Middle frontal gyrus (tissue), 1 donor: ENCODE data around the gene GNAS.

Experiments
- DNase-seq: peaks from one replicate; pipeline ENCODE4 v3.0.0-alpha.2; 2015; ENCODE audit warnings: low spot score; ENCODE audit errors: extremely low spot score

The GNAS gene

DNA sequence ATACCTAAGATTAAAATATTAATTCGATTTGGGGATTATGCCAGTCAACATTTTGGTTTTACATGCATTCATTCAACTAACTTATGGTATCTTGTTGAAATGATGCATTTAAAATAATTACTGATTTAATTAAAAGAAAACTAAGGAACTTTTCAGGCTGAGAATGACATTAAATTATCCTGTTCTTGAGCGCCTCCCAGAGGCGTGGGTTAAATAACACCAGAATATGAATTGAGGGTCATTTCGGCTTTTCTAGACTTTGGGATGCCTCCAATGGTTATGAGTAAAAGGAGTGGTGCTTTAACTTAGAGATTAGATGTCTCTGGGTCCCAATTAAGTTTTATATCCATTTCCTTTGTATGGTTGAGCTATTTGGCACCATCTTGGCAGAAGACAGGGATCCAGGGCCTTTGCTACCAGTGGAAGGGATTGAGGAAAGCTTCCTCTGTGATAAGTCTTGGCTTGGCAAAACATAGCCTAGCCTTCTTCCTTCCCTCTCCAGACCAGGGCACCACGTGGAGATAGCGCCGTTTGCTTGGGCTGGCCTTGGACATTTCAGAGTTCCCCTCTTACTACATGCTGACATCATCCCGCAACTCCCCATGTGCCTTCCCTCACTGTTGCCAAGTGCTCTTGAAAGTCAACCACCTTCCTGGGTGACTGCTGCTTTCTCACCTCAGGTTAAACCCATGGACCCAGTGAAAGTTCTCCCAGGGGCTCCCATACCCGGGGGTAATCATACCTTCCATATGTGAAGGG is 28.7 kb downstream of the GNAS start:
- no peak for DNase-seq

DNA sequence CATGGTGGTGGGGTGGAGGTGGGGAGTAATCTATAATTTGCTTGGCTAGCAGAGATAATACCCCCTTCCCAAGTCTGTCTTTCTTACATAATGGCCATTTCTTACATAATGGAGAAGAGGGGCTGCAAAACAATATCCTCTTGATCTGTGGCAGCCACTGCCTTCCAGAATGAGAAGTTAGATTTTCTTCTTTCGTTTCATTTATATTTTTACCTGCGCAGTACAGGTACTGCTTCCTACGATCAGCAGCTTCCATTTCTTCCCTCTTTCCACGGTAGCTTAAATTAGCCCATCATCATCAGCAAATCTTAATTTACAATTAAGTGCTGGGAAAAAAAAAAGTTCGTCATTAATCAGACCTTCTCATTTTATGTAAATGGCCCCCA is 30.2 kb downstream of the GNAS start:
- DNase-seq, result no peak

DNA sequence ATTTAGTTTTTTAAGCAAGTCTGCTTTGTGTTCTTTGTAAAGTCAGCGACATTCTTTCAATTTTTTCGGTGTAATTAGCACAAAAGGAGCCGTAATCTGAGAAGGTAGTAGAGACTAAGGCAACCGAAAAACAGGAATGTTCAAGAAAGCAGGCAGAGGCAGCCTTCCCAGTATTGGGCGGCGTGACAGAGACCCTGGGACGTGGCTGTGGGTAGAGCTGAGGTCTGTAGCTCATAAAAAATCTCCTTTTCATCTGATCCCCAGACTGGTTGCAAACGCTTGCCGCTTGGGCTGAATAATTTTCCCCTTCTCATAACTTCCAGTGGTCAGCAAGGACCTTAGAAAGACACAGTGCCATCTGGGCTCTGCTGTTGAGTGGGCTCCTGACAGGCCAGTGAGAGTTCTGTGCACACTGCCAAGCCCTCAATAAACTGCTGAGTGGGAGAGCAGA is 30.8 kb downstream of the GNAS start:
- no peak for DNase-seq

DNA sequence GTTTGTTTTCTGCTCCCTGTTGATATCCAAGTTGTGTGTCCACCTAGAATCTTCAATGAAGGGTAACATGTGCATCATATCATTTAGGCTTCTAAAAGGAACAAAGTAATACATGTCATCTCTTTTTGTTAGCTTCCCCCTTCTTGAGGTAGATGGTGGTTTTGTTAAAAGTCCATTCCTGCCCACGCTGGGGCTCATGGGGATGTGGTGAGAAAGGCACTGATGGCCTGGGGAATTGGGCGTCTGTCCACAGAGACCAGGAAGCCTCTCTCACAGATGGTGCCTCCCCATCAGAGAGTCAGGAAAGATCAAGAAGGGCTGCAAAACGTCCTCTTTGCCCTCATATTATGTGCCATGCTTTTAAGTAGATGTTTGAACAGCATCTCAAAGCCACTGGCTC is 32.5 kb downstream of the GNAS start:
- DNase-seq, result no peak

DNA sequence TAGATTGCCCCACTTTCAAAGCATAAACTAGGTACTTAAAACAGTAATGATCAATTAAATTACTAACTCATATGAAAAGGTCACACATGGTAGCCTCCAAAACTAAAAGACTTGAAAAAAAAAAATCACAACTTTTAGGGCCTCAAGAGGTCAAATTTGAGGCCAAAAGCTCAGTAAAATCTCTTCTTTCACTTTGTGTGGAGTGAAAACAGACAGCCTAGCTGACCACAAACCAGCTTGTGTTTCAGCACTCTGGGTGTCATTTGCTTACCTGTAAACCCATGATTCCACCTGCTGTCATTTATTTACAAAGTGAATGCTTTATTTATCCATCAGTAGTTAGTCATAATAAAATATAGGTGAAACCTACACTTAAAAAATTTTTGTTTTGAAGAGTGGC is 34.0 kb downstream of the GNAS start:
- DNase-seq, result no peak

DNA sequence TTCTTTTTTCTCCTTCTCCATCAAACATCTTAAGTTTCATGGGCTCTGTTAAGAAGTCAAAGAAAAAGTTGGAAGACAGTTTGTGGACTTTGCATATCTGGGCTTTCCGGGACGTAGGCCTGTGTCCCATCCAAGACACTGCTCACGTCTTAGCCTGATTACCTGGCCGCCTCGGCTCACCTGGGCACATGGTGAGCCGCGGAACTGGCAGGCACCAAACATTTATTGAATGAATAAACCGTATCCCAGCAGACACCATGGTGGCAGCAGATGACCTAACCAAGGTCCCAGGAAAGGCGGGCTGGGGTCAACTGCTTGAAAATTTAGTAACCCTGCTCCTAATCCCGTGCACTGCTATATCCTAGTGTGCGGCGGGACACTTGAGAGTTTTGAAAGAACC is 35.6 kb downstream of the GNAS start:
- no peak for DNase-seq

DNA sequence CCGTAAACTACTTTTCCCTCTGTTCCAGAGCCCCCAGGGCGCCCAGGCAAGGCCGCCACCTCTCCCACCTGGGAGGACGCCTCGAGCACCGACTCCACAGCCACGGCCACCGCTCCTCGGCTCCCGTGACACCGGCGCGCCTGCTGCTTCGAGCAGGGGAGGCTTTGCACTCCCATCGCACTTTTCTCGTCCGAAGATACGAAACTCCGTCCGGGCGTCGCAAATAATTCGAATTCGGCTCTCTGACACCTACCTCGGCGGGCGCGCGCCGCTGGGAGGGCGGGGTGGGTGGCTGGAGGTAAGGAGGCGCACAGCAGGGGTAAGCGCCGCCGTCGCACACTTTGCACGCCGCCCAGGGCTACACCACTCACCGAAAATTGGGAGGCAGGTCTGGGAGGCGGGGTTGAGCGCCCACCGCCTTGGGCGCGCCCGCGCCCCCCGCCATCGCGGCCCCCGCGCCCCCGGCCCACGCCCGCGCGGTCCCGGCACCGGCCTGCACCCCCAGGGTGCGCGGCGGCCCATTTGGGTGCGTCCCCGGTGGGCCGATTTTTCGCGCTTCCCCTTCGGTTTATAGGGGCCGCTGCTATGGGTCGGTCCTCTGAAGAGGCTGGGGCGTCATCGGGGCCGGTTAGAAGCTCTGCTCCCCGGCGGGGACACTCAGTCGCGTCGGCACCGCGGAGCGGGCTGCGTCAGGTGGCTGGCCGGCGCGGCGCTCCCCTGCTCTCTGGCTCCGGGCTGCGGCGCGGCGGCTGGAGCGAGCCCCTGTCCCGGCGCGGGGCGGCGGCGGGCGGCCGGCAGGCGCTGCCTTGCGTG is 36.2 kb downstream of the GNAS start:
- no peak for DNase-seq

DNA sequence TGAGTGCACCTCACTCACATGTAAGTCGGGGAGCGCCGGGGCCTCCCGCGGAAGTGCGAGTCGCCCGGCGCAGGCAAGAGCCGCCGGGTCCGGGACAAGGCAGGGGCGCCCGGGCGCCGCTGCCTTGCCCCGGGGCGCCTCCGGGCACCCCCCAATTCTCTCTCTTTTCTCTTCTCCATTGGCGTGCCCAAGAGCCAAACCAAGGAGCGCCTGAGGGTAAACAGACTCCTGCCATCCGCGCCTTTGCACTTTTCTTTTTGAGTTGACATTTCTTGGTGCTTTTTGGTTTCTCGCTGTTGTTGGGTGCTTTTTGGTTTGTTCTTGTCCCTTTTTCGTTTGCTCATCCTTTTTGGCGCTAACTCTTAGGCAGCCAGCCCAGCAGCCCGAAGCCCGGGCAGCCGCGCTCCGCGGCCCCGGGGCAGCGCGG is 36.8 kb downstream of the GNAS start:
- DNase-seq, result no peak

DNA sequence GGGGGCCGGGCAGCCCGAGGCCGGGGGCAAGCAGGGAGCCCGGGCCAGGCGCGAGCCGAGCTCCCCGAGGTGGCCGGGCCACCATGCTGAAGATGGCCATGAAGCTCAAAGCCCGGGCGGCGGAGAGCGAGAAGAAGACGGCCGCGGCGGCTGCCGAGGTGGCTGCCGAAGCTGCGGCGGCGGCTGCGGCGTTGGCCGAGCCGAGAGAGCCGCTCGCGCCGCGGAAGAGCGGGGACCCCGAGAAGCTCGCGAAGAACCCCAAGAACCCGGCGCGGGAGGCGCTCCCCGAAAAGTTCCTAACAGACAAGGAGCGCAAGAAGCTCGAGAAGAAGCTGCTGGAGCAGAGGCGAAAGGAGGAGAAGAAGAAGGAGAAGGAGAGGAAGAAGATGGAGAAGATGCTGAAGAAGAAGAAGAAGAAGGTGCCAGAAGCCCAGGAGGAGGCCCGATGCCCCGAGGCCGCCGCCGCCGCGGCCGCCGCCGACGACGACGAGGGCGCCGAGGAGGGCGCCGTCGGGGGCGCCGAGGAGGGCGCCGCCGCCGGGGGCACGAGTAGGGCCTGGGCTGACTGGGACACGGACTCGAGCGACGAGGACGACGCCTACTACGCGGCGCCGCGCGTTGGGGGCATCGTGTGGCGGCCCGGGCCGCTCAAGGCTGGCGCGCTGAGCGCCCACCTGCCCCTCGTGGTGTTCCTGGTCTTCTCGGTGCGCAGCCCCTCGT is 37.4 kb downstream of the GNAS start:
- no peak for DNase-seq

DNA sequence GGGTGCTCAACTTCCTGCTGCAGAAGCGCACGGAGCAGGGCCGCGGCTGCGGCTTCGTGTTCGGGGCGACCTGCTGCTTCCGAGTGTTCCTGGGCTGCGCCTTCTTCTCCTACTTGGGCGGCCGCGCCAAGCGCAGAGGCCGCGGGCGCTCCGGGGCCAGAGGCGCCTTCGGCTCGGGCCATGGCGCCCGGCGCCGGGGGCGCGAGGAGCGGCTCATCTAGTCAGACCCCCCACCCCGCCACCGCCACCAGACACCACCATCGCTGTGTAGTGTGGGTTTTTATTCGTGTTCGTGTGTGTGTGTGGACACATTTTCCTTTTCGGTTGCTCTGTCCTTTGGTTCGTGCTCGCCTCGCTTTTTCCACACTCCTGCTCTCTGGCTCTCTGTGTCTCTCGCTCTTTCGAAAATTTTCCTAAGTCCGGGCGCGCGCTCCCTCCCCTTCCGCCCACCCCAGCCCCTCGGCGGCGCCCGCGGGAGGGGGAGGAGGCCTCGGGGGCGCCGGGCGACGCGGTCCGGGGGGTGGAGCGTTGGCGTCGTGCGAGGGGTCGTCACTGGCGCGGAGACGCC is 38.1 kb downstream of the GNAS start:
- no peak for DNase-seq

DNA sequence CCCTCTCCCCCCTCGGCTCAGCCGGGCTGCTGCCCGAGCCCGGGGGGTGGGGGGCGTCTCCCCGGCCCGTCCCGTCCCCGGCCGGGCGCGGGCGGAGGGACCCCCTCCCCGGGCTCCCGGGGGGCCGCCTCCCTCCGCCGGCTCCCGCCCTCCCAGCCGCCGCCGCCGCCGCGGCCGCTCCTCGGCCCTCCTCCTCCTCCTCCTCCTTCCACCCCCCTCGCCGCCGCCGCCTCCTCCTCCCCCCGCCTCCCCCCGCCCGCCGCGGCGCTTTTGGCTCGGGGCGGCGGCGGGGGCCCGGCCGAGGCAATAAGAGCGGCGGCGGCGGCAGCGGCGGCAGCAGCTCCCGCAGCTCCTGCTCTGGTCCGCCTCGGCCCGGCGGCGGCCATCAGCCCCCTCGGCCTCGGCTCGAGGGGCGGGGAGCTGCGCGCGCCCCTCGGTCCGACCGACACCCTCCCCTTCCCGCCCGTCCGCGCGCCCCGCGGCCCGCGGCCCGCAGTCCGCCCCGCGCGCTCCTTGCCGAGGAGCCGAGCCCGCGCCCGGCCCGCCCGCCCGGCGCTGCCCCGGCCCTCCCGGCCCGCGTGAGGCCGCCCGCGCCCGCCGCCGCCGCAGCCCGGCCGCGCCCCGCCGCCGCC is 38.7 kb downstream of the GNAS start:
- no peak for DNase-seq

DNA sequence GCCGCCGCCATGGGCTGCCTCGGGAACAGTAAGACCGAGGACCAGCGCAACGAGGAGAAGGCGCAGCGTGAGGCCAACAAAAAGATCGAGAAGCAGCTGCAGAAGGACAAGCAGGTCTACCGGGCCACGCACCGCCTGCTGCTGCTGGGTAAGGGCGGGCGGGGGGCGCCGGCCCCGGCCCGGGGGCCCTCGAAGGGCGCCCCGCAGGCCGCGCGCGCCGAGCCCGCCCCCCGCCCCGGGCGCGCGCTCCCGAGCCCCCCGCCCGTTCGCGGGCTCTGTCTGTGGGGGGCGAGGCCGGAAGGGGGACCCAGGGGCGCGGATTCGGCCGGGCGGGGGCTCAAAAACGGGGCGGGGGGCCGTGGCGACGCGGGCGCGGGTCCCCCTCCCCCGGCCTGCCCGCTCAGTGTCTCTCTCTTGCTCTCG is 39.2 kb downstream of the GNAS start:
- no peak for DNase-seq

DNA sequence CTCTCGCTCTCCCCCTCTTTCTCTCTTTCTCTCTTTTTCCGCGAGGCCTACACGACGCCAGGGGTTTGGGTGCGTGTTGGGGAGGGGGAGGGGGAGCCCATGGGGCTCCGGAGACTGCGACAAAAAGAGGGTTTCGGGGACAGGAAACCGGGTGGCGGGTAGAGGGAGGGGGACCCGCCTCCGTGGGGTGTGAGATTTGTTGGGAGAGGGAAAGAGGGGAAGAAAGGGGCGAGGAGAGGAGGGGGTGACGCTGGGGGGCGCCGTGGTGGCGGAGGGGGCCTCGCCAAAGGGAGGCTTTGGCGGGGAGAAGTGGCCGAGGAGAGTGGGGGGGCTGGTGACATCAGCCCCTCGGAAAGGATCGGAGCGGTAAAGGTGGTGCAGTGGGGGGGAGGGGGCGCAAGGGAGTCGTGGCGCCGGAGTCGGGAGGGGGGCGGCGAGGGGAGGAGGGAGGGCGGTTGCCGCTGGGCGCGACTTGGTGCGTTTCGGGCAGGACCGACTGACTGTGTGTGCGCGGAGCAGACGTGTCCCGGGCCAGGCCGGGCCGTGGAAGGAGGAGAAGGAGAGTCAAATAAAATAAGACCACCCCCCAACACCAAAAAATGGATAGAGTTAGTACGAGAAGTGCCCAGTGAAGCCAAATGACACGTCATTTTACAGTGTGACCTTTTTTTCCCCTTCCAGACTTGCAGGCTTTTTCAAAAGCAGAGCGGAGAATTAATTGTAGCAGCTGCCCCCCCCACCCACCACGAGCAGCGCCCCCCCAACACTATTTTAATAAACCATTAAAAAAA is 39.8 kb downstream of the GNAS start:
- DNase-seq, result no peak

DNA sequence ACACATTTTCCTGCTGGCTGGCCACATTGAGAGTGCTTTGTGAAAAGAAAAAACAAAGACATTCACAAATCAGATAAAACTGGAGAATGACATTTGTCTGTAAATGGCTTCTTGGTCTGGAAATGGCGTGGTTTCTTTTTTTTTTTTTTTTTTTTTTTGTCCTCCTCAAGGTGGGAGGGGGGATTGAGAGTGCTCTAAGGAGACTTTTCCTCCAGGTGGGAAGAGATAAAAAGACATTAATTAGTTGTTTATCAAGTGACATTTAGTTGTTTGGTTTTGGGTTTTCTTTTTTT is 40.4 kb downstream of the GNAS start:
- DNase-seq, result no peak

DNA sequence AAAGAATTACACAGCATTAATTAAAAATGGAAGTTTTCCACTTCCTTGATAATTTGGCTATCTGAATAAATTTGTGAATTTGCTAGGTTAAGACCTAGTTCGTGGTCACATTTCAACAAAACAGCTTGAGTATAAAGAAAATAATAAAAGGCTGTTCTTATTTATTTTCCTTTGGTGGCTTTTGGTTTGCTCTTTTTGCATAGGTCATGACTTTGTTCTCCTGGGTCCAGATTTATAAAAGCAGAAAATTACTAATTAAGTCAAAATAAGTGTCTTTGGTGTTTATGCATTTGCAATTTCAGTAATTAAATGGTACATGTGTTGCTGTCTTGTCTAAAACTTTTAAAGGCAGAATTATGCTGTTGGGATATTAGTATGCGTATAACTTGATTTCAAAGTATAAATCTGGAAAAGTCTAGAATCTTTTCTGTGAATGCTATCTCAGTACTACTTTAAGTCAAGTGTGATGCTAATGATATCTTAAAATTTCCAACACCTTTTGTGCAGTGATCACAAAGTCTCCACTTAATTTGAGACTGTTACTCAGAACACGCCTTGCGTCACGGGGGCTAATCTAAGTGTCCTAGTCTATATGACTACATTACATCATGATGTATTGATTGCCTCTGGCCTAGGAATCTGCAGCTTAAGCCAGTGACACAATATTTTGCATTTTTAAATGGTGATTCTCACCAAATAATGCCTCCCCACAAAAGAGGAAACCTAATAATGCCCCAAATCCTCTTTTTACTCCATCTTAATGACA is 41.0 kb downstream of the GNAS start:
- no peak for DNase-seq

DNA sequence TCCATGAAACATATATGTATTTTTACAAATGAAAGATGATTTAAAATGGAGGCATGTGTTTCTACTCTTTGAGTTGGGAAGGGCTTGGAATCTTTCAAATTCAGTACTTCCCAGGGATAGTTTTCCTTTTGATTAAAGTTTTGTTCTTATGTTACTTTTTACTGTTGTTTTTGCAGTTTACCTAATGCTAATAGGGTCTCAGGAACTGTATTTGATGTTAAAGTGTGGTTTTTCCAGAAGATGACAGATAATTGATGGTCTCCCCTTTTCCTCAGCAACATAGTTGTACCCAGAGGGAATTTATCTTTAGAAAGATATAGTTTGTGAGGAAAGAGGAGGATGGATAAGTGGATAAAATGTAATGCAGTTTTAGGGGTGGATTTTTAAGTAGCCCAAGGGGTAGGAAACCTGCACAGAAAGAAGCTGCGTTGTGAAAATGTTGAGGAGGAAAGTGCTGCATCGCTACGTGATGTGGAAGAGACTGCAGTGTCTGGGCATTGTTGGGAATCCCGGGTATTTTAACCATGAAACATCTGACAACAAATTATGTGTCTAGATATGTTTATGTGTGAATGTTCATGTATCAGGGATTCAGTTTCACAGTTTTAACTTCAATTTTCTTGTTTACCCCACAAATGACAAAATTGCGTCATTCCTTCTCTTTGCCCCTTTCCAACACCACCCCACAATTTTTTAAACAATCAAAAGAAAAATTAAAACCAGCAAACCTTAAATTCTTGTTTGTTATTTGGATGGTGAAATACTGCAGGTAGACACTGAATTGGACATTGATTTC is 42.3 kb downstream of the GNAS start:
- no peak for DNase-seq

DNA sequence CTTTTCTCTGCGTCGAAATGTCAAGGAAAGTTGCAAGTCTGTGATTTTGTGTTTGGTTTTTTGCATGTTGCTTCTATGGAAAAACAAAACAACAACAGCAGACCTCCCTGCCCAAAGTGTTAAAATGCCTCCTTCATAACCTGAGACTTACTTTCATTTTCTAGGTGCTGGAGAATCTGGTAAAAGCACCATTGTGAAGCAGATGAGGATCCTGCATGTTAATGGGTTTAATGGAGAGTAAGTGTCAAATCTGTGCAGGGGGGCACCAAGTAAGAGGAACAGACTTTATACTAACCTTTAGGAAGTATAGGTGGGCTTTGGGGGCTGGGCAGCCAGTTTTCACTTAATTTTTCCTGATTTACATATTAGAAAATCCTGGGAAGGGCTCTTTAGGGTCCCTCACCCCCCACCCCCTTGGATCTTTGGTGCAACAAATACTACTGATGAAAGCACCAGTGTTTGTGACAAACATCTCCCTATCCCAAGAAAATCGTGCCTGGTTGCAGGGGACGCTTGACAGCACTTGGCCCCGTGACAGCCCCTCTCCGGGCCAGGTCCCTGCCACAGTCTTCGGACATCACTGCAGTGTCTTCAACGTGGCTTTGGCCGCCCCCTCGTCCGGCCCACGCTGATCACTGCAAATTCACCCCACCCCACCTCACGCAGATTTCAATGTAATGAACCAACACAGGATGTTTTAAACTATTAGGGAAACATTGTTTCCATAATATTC is 43.1 kb downstream of the GNAS start:
- DNase-seq, result no peak

DNA sequence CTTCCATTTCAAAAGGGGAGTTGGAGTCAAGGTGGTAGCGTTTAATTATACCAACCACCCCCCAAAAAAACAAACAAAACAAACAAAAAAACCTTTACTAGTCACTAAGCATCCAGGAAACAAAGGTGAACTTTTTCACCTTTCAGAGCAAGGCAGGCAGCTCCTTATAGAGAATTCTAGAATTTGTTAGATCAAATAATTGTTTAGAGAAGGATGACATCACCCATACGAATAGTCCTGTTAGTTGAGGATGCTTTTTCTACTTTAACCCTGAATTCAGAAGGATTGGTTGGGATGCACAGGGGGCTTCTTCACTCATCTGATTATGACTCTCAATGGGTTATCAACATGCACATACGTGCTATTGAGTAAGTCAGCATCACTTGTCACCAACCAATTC is 44.3 kb downstream of the GNAS start:
- no peak for DNase-seq
